SK-N-SH (cell line): ENCODE measurements around the gene ATP8A2. TPM values are rescaled to one million over a fixed set of nuclear protein-coding genes. Genes with fewer than 3 reads are reported as not detected.

Source experiments
- CTCF ChIA-PET: fragments of 300-600, 350-600 bp; formaldehyde crosslinking; extraction: SDS; loops from one replicate; lab custom pipeline; 2021; lab: Yijun Ruan, JAX
- POLR2A ChIA-PET: fragments of 350-600 bp; sonication (Branson Sonifier 250); formaldehyde crosslinking; extraction: SDS; loops from one replicate; lab custom pipeline; 2020; ENCODE audit warnings: antibody characterized with exemption, inconsistent platforms; lab: Yijun Ruan, JAX
- DNase-seq: peaks from one replicate; pipeline ENCODE4 v3.0.0; 2012
- H2AFZ ChIP-seq: fragments of 200-600 bp; sonication (generic); 2 replicates; pipeline ENCODE4 v1.8.1; 2016; ENCODE audit warnings: antibody characterized with exemption, mild to moderate bottlenecking, low read depth
- H3F3A ChIP-seq: fragments of 200-600 bp; sonication (generic); replicated peaks from 2 replicates; pipeline ENCODE3; 2016; ENCODE audit warnings: antibody characterized with exemption, mild to moderate bottlenecking; ENCODE audit not compliant: insufficient read depth
- H3K27ac ChIP-seq, 2 experiments: fragments of 200-500 bp in 1 of 2; fragments of 200-600 bp in 1 of 2; sonication (Bioruptor generic) in 1 of 2; sonication (generic), shearing (Covaris generic) in 1 of 2; 2 replicates each; pipeline versions ENCODE4 v1.5.1 to v1.6.1; 2014 to 2016; ENCODE audit warnings: low read depth in 2 of 2, inconsistent platforms in 1 of 2, low read length in 1 of 2, mild to moderate bottlenecking in 1 of 2, mixed read lengths in 1 of 2
- H3K27me3 ChIP-seq: fragments of 200-600 bp; sonication (generic), shearing (Covaris generic); 2 replicates; pipeline ENCODE4 v1.6.1; 2016; ENCODE audit warnings: mixed run types; ENCODE audit not compliant: insufficient read depth
- H3K36me3 ChIP-seq, 2 experiments: fragments of 200-500 bp in 1 of 2; fragments of 200-600 bp in 1 of 2; sonication (Bioruptor generic) in 1 of 2; sonication (generic) in 1 of 2; replicated peaks in 1 of 2; 2 replicates each; pipeline versions ENCODE3 to v1.5.1; 2014 to 2016; ENCODE audit warnings: low read length in 1 of 2, mild to moderate bottlenecking in 1 of 2; ENCODE audit not compliant: insufficient read depth in 2 of 2, control insufficient read depth in 1 of 2
- H3K4me1 ChIP-seq, 2 experiments: fragments of 200-500 bp in 1 of 2; fragments of 200-600 bp in 1 of 2; sonication (Bioruptor generic) in 1 of 2; sonication (generic), shearing (Covaris generic) in 1 of 2; 2 replicates each; pipeline versions ENCODE4 v1.5.1 to v1.6.1; 2014 to 2016; ENCODE audit warnings: low read depth in 1 of 2, low read length in 1 of 2, mixed run types in 1 of 2; ENCODE audit not compliant: insufficient read depth in 2 of 2, control insufficient read depth in 1 of 2
- H3K4me2 ChIP-seq: fragments of 200-600 bp; sonication (generic), shearing (Covaris generic); 2 replicates; pipeline ENCODE4 v1.6.1; 2017; ENCODE audit warnings: mixed run types
- H3K4me3 ChIP-seq, 2 experiments: fragments of 200-500 bp in 1 of 2; fragments of 200-600 bp in 1 of 2; sonication (Bioruptor generic) in 1 of 2; sonication (generic), shearing (Covaris generic) in 1 of 2; 2 replicates each; pipeline versions ENCODE4 v1.5.1 to v1.8.1; 2014 to 2016; ENCODE audit warnings: low read depth in 2 of 2, inconsistent platforms in 1 of 2, low read length in 1 of 2, mild to moderate bottlenecking in 1 of 2, mixed read lengths in 1 of 2, moderate library complexity in 1 of 2
- H3K79me2 ChIP-seq: fragments of 200-600 bp; sonication (generic); 2 replicates; pipeline ENCODE4 v1.8.1; 2017; ENCODE audit warnings: mild to moderate bottlenecking; ENCODE audit not compliant: insufficient read depth
- H3K9ac ChIP-seq: fragments of 200-600 bp; sonication (generic); 2 replicates; pipeline ENCODE4 v1.6.1; 2017; ENCODE audit warnings: mixed run types
- H3K9me2 ChIP-seq: fragments of 200-600 bp; sonication (generic); 2 replicates; pipeline ENCODE4 v1.6.1; 2017; ENCODE audit warnings: mixed run types
- H3K9me3 ChIP-seq: fragments of 200-600 bp; sonication (generic); 2 replicates; pipeline ENCODE4 v1.6.1; 2017; ENCODE audit warnings: mixed run types, mild to moderate bottlenecking, moderate library complexity
- H4K20me1 ChIP-seq: fragments of 200-600 bp; sonication (generic); 2 replicates; pipeline ENCODE4 v1.6.1; 2017; ENCODE audit warnings: mild to moderate bottlenecking, mixed run types; ENCODE audit not compliant: insufficient read depth
- CHD2 ChIP-seq: fragments of 150-350 bp; IDR thresholded peaks from 2 replicates; pipeline ENCODE4 v1.6.1; 2018; ENCODE audit warnings: low read length; ENCODE audit not compliant: partially characterized antibody
- CTCF ChIP-seq: fragments of 200-600 bp; sonication (generic); IDR thresholded peaks from 2 replicates; pipeline ENCODE4 v1.6.1; 2017; ENCODE audit warnings: antibody characterized with exemption, mild to moderate bottlenecking, moderate library complexity
- EZH2phosphoT487 ChIP-seq: fragments of 200-600 bp; sonication (generic); IDR thresholded peaks from 2 replicates; pipeline ENCODE4 v1.6.1; 2017; ENCODE audit warnings: low read depth, mixed run types, mild to moderate bottlenecking, antibody characterized with exemption, moderate library complexity, borderline replicate concordance
- FOXJ3 ChIP-seq: sonication (generic); formaldehyde crosslinking; IDR thresholded peaks from 2 replicates; pipeline ENCODE4 v1.5.1; 2020; ENCODE audit warnings: mild to moderate bottlenecking, missing genetic modification reagents
- FOXM1 ChIP-seq: IDR thresholded peaks from 2 replicates; pipeline ENCODE4 v1.4.0; 2012; ENCODE audit warnings: low read depth, mild to moderate bottlenecking
- GATA2 ChIP-seq: sonication (generic); formaldehyde crosslinking; IDR thresholded peaks from 2 replicates; pipeline ENCODE4 v1.5.0; 2020; ENCODE audit warnings: mild to moderate bottlenecking, missing genetic modification reagents
- IRF3 ChIP-seq: fragments of 150-350 bp; IDR thresholded peaks from 2 replicates; pipeline ENCODE4 v1.6.1; 2016; ENCODE audit warnings: mild to moderate bottlenecking, low read depth, low read length
- MEF2A ChIP-seq: IDR thresholded peaks from 2 replicates; pipeline ENCODE4 v1.4.0; 2012; ENCODE audit warnings: low read depth, borderline replicate concordance
- NFIC ChIP-seq: IDR thresholded peaks from 2 replicates; pipeline ENCODE4 v1.4.0; 2012; ENCODE audit warnings: borderline replicate concordance
- RAD21 ChIP-seq: IDR thresholded peaks from 2 replicates; pipeline ENCODE4 v1.6.1; 2012; ENCODE audit warnings: mild to moderate bottlenecking, low read length
- RCOR1 ChIP-seq: fragments of 150-350 bp; IDR thresholded peaks from 2 replicates; pipeline ENCODE4 v1.6.1; 2017; ENCODE audit warnings: antibody characterized with exemption, low read length
- RFX5 ChIP-seq: IDR thresholded peaks from 2 replicates; pipeline ENCODE4 v1.6.1; 2012; ENCODE audit warnings: mild to moderate bottlenecking, improper control_type of control experiment, low read length
- SMC3 ChIP-seq: IDR thresholded peaks from 2 replicates; pipeline ENCODE4 v1.6.1; 2012; ENCODE audit warnings: low read depth, low read length, improper control_type of control experiment
- TCF12 ChIP-seq: IDR thresholded peaks from 2 replicates; pipeline ENCODE4 v1.4.0; 2012
- TEAD4 ChIP-seq: IDR thresholded peaks from 2 replicates; pipeline ENCODE4 v1.4.0; 2012; ENCODE audit warnings: mild to moderate bottlenecking, borderline replicate concordance; ENCODE audit not compliant: insufficient read depth
- USF2 ChIP-seq: fragments of 150-350 bp; IDR thresholded peaks from 2 replicates; pipeline ENCODE4 v1.6.1; 2017; ENCODE audit warnings: antibody characterized with exemption, low read length, low read depth, borderline replicate concordance
- YY1 ChIP-seq: IDR thresholded peaks from 2 replicates; pipeline ENCODE4 v1.4.0; 2012; ENCODE audit warnings: low read depth, mild to moderate bottlenecking
- whole genome bisulfite sequencing: methylation state at CpG from one replicate; pipeline ENCODE4 v1.1.6; 2017; ENCODE audit warnings: low lambda C conversion rate; 5-methylcytosine and 5-hydroxymethylcytosine counted together
- polyA plus RNA-seq, 3 experiments: library from polyadenylated mRNA; depleted of rRNA; stranded (reverse); fragments of >200 nt; gene quantifications; 2 replicates each; pipeline ENCODE4 v1.2.3, GENCODE V29; 2012

The ATP8A2 gene
- polyA plus RNA-seq, 1 of the 3 experiments (the other 2 are of a cell fraction): 0.02 TPM

GRCh38 chr13:25692099-25692498, 320.3 kb downstream of the ATP8A2 start:
- no peaks in the 10 kb centered on the region for H3K4me1 ChIP-seq
- H3K27ac ChIP-seq: no peak overlapping the region
- H3K4me2 ChIP-seq: no peak overlapping the region
- no peak overlapping the region for H3K4me3 ChIP-seq
- no peaks in the 10 kb centered on the region for H3F3A ChIP-seq
- H3K9me3 ChIP-seq: no peaks in the 10 kb centered on the region
- no peaks in the 10 kb centered on the region for H3K36me3 ChIP-seq
- H3K27me3 ChIP-seq: no peaks in the 10 kb centered on the region
- CTCF ChIA-PET: interaction anchor here (0.6 kb wide), 1 partner anchor 55 kb away, joined by 3 read pairs; no protein-coding TSS in a partner anchor
- no peaks in the 10 kb centered on the region for H4K20me1 ChIP-seq
- POLR2A ChIA-PET: no interaction called here
- DNase-seq: no peak
- no peak overlapping the region for H3K9ac ChIP-seq
- H3K9me2 ChIP-seq: no peaks in the 10 kb centered on the region
- 25% methylated on average over 7 of the region's 7 CpGs for WGBS
- no peaks in the 10 kb centered on the region for H3K79me2 ChIP-seq
- H2AFZ ChIP-seq: no peak overlapping the region
- TF ChIP-seq CTCF (no peak), USF2 (no peak), CHD2 (no peak), MEF2A (no peak), GATA2 (no peak), IRF3 (no peak), RFX5 (no peak), RCOR1 (no peak), FOXJ3 (CRISPR knock-in tag) (no peak)

- Histone ChIP-seq H3K9ac (no peak overlapping the region), H3K4me2 (no peak overlapping the region), H3K9me2 (no peaks in the 10 kb centered on the region), H3K79me2 (no peaks in the 10 kb centered on the region), H3K27ac (no peak overlapping the region), H3K9me3 (no peaks in the 10 kb centered on the region), H2AFZ (no peak overlapping the region), H3K27me3 (no peaks in the 10 kb centered on the region), H3K36me3 (no peaks in the 10 kb centered on the region), H3K4me1 (no peaks in the 10 kb centered on the region), H3K4me3 (no peak overlapping the region), H4K20me1 (no peaks in the 10 kb centered on the region), H3F3A (no peaks in the 10 kb centered on the region)
- ChIA-PET CTCF (interaction anchor here (0.7 kb wide), 1 partner anchor 130 kb away, joined by 3 read pairs; no protein-coding TSS in a partner anchor), POLR2A (no interaction called here)
- 64% methylated on average over 9 of the region's 9 CpGs for WGBS
- no peak for TF ChIP-seq RAD21
- TF ChIP-seq TCF12: no peak
- TF ChIP-seq FOXJ3 (CRISPR knock-in tag): no peak
- no peak for TF ChIP-seq EZH2phosphoT487
- no peak for TF ChIP-seq NFIC
- TF ChIP-seq TEAD4: no peak
- TF ChIP-seq SMC3: no peak
- TF ChIP-seq YY1: no peak
- TF ChIP-seq FOXM1: no peak
- TF ChIP-seq IRF3: no peak
- no peak for DNase-seq
Observed at GRCh38 chr13:25699056-25699455, 327.3 kb downstream of the ATP8A2 start.
